NB4 (cell line): ENCODE results near the gene TMEM80.
A peak's percentile ranks its signal among the peaks of the same experiment; 100 is the strongest.

Source experiments
- DNase-seq: peaks from one replicate; pipeline ENCODE4 v3.0.0; 2010; ENCODE audit warnings: low read depth
- H3K4me3 ChIP-seq: one replicate; pipeline ENCODE4 v1.5.1; 2011; ENCODE audit warnings: mild to moderate bottlenecking, low read depth, low read length, moderate library complexity
- CTCF ChIP-seq: IDR thresholded peaks from one replicate; pipeline ENCODE4 v1.5.1; 2012; ENCODE audit warnings: low read depth, low read length
- MAX ChIP-seq: IDR thresholded peaks from 2 replicates; pipeline ENCODE4 v1.6.1; 2011; ENCODE audit warnings: low read depth, low read length
- MYC ChIP-seq: IDR thresholded peaks from 2 replicates; pipeline ENCODE4 v1.6.1; 2011; ENCODE audit warnings: low read depth, low read length
- POLR2A ChIP-seq: IDR thresholded peaks from 2 replicates; pipeline ENCODE4 v1.6.1; 2011; ENCODE audit warnings: mild to moderate bottlenecking; ENCODE audit not compliant: insufficient read length; ENCODE audit errors: extremely low read depth

TMEM80 gene

GRCh38 chr11:742571-743201 is 47.1 kb downstream of the TMEM80 start:
- DNase-seq: no peak
- no peak overlapping the region for H3K4me3 ChIP-seq
- TF ChIP-seq CTCF (no peak), MYC (no peak), MAX (no peak), POLR2A (no peak)

GRCh38 chr11:745428-745827 is 49.8 kb downstream of the TMEM80 start:
- no peak overlapping the region for H3K4me3 ChIP-seq
- DNase-seq: no peak
- no peak for TF ChIP-seq MAX
- no peak for TF ChIP-seq MYC
- TF ChIP-seq POLR2A: no peak
- TF ChIP-seq CTCF: no peak

GRCh38 chr11:746289-747157 is 50.9 kb downstream of the TMEM80 start:
- H3K4me3 ChIP-seq: peak overlapping the region; percentile 57
- no peak; the same call in 1 of the 2 replicates for TF ChIP-seq MAX
- no peak for TF ChIP-seq CTCF
- TF ChIP-seq MYC: no peak
- no peak for TF ChIP-seq POLR2A
- DNase-seq: peak; percentile 77

- DNase-seq: peak; percentile 92
- TF ChIP-seq POLR2A: peak; percentile 83
- no peak; the same call in 1 of the 2 replicates for TF ChIP-seq MYC
- H3K4me3 ChIP-seq: peak within 1 kb of the TSS; percentile 85
Measured at GRCh38 chr11:747158-748006, 51.8 kb downstream of the TMEM80 start, which contains the start of gene TALDO1. Gene TALDO1, plus strand, starts transcription at chr11:747464. Its CDS starts 18 bp downstream, at chr11:747482.

GRCh38 chr11:748007-748359 is 52.4 kb downstream of the TMEM80 start:
- H3K4me3 ChIP-seq: peak overlapping the region; percentile 85
- TF ChIP-seq MYC: peak; percentile 66
- TF ChIP-seq MAX: peak; percentile 80
- no peak for TF ChIP-seq POLR2A
- peak; percentile 57 for DNase-seq

- H3K4me3 ChIP-seq: peak overlapping the region; percentile 85
- TF ChIP-seq MYC: no peak
- no peak for TF ChIP-seq CTCF
- TF ChIP-seq MAX: no peak
- no peak for TF ChIP-seq POLR2A
- DNase-seq: peak; percentile 34
Measured at GRCh38 chr11:749731-750130, 54.1 kb downstream of the TMEM80 start.
